ENCODE results near the gene SIPA1L3. TPM values are rescaled to one million over a fixed set of nuclear protein-coding genes. Genes with fewer than 3 reads are reported as not detected.
A peak's percentile ranks its signal among the peaks of the same experiment; 100 is the strongest.
"Not testable (repeated sequence)": the region's sequence is repeated elsewhere in the genome, so short reads cannot be mapped to it uniquely, and the experiment has no call there.

SIPA1L3 gene
- total and polyA plus RNA-seq, 2 of the 13 experiments (the other 11 are each of a cell fraction or from before 2014, with no cell fraction given): 5.5 to 7.7 TPM

DNA sequence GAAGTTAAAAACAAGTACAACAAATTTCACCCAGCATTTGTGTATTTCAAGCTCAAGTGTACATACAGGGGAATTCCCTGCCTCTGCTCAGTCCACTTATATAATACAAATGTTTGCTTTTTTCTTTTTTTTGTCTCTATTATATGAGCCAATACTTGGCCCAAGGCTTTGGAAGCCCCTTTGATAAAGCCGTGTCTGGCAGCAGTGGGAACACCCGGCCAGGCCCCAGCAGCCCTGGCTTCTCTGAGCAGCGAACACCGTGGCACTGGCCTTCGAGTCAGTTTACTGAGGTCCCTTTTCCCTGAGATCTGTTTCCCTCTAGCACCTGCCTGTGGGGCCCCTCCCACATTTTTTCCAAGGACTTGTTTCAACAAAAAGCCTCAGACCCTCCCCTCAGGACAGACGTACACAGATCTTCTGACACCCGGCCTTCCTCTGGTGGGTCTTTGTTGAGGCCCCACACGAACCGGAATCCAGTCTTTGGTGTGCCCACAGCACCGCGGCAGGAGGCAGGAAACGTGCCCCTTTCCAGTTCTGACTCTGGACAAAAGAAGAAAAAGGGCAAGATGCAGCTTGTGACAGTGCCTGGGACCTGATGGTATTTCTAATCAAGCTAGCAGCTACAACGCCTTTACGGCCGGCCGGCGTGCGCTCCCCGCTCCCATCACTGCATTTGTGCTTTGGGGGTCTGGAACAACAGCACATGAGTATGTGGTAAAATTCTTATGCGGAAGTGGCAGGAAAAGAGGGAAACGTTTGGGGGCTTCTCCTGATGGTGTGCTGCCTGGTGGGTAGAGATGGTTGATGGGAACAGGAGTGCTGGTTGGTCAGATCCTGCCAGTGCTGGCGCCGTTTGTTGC is 13.8 kb downstream of the SIPA1L3 start (continued):
- TF ChIP-seq, protein P1, sequence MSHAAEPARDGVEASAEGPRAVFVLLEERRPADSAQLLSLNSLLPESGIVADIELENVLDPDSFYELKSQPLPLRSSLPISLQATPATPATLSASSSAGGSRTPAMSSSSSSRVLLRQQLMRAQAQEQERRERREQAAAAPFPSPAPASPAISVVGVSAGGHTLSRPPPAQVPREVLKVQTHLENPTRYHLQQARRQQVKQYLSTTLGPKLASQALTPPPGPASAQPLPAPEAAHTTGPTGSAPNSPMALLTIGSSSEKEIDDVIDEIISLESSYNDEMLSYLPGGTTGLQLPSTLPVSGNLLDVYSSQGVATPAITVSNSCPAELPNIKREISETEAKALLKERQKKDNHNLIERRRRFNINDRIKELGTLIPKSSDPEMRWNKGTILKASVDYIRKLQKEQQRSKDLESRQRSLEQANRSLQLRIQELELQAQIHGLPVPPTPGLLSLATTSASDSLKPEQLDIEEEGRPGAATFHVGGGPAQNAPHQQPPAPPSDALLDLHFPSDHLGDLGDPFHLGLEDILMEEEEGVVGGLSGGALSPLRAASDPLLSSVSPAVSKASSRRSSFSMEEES (CRISPR knock-in tag; IDR thresholded peaks at IDR 0.05): no peak
- TF ChIP-seq SOX6 (IDR thresholded peaks at IDR 0.05) (no peak), SOX6 (CRISPR knock-in tag; IDR thresholded peaks at IDR 0.05) (peak; percentile 38)

DNA sequence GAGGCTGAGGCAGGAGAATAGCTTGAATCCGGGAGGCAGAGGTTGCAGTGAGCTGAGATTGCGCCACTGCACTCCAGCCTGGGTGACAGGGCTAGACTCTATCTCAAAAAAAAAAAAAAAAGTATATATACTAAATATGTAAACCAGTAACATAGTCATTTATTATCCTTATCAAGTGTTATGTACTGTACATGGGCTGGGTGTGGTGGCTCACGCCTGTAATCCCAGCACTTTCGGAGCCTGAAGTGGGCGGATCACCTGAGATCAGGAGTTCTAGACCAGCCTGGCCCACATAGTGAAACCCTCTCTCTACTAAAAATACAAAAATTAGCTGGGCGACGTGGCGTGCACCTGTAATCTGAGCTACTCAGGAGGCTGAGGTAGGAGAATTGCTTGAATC is 17.6 kb downstream of the SIPA1L3 start:
- FAIRE-seq; H3K27me3 ChIP-seq (ENCODE audit: control insufficient read depth in 1 of 2, insufficient read depth in 2 of 2, low read length in 2 of 2); intact Hi-C loops (cut with micrococcal nuclease; ENCODE audit: unreplicated experiment); H3K79me2 ChIP-seq (ENCODE audit: insufficient read depth, low read length); ATAC-seq; H3K9ac ChIP-seq (ENCODE audit: insufficient read depth, low read depth, low read length); H3K9me3 ChIP-seq (ENCODE audit: low read length); H3K4me3 ChIP-seq (replicated peaks in 1 of 3; ENCODE audit: insufficient read depth in 1 of 3, low read depth in 2 of 3, low read length in 3 of 3); DNase-seq (ENCODE audit: low spot score); H2AFZ ChIP-seq (ENCODE audit: low read length); CTCF ChIA-PET (ENCODE audit: low intra/inter-chr PET ratio, low total read pairs); in situ Hi-C loops (cut with HindIII; ENCODE audit: extremely low pct_ligation_motif_present, low pct_unique_long_range_greater_than_20kb); H3K4me2 ChIP-seq (ENCODE audit: low read depth, low read length); H4K20me1 ChIP-seq (ENCODE audit: insufficient read depth, low read length); H3K27ac ChIP-seq (ENCODE audit: extremely low read length, insufficient read depth, low read length); H3K36me3 ChIP-seq (replicated peaks in 1 of 2; ENCODE audit: control insufficient read depth in 1 of 2, insufficient read depth in 2 of 2, low read length in 2 of 2); BruUV-seq (replicated peaks): not testable (repeated sequence)
- peaks cover 21% of the 10 kb centered on the region for H3K4me1 ChIP-seq (ENCODE audit: insufficient read depth, low read length)
- 96% methylated on average over 8 of the region's 8 CpGs for WGBS (ENCODE audit: low lambda C conversion rate)
- POLR2A ChIA-PET: interaction anchor here (1.3 to 5.6 kb wide), 2 partner anchors 8 to 18 kb away, joined by 4 to 35 read pairs; partner anchors contain the start of genes SIPA1L3 and WDR87

DNA sequence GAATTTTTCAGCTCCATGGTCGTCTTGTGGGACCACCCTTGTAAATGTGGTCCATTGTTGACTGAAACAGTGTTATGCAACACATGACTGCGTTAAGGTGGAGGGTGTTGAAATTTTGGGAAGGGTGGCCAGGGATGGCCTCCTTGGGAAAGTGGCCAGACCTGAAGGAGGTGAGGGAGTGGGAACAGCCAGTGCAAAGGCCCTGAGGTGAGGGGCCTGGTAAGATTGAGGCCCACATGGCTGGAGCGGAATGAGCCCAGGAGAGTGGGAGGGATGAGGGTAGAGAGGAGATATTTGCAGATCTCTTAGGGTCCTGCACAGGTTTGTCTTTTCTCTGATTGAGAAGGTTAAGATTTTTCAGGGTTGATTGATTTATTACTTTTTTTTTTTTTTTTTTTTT is 18.2 kb downstream of the SIPA1L3 start:
- no peak overlapping the region for H3K4me3 ChIP-seq (replicated peaks in 1 of 3; ENCODE audit: insufficient read depth in 1 of 3, low read depth in 2 of 3, low read length in 3 of 3)
- in situ Hi-C loops (cut with HindIII; ENCODE audit: extremely low pct_ligation_motif_present, low pct_unique_long_range_greater_than_20kb) (no loop called here), intact Hi-C loops (cut with micrococcal nuclease; ENCODE audit: unreplicated experiment) (no loop called here)
- WGBS (ENCODE audit: low lambda C conversion rate): 95% methylated on average over 3 of the region's 3 CpGs
- H3K79me2 ChIP-seq (ENCODE audit: insufficient read depth, low read length): peaks cover 4% of the 10 kb centered on the region
- peaks cover 24% of the 10 kb centered on the region for H3K4me1 ChIP-seq (ENCODE audit: insufficient read depth, low read length)
- ATAC-seq (no peak), FAIRE-seq (no peak), DNase-seq (ENCODE audit: low spot score) (no peak)
- H4K20me1 ChIP-seq (ENCODE audit: insufficient read depth, low read length): no peaks in the 10 kb centered on the region
- no peaks in the 10 kb centered on the region for H3K36me3 ChIP-seq (replicated peaks in 1 of 2; ENCODE audit: control insufficient read depth in 1 of 2, insufficient read depth in 2 of 2, low read length in 2 of 2)
- TF ChIP-seq, protein P2, sequence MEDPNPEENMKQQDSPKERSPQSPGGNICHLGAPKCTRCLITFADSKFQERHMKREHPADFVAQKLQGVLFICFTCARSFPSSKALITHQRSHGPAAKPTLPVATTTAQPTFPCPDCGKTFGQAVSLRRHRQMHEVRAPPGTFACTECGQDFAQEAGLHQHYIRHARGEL (CRISPR knock-in tag; IDR thresholded peaks at IDR 0.05): no peak
- TF ChIP-seq CEBPB (IDR thresholded peaks at IDR 0.05; ENCODE audit: borderline replicate concordance, low read depth, low read length): 0 out of 2 replicates have a peak, but pooled peaks have one; percentile 11
- TF ChIP-seq, protein P3, sequence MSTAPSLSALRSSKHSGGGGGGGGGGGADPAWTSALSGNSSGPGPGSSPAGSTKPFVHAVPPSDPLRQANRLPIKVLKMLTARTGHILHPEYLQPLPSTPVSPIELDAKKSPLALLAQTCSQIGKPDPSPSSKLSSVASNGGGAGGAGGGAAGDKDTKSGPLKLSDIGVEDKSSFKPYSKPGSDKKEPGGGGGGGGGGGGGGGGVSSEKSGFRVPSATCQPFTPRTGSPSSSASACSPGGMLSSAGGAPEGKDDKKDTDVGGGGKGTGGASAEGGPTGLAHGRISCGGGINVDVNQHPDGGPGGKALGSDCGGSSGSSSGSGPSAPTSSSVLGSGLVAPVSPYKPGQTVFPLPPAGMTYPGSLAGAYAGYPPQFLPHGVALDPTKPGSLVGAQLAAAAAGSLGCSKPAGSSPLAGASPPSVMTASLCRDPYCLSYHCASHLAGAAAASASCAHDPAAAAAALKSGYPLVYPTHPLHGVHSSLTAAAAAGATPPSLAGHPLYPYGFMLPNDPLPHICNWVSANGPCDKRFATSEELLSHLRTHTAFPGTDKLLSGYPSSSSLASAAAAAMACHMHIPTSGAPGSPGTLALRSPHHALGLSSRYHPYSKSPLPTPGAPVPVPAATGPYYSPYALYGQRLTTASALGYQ (CRISPR knock-in tag; IDR thresholded peaks at IDR 0.05): no peak
- TF ChIP-seq NKX3-1 (CRISPR knock-in tag; IDR thresholded peaks at IDR 0.05): no peak
- TF ChIP-seq, protein P4, sequence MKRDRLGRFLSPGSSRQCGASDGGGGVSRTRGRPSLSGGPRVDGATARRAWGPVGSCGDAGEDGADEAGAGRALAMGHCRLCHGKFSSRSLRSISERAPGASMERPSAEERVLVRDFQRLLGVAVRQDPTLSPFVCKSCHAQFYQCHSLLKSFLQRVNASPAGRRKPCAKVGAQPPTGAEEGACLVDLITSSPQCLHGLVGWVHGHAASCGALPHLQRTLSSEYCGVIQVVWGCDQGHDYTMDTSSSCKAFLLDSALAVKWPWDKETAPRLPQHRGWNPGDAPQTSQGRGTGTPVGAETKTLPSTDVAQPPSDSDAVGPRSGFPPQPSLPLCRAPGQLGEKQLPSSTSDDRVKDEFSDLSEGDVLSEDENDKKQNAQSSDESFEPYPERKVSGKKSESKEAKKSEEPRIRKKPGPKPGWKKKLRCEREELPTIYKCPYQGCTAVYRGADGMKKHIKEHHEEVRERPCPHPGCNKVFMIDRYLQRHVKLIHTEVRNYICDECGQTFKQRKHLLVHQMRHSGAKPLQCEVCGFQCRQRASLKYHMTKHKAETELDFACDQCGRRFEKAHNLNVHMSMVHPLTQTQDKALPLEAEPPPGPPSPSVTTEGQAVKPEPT (CRISPR knock-in tag; IDR thresholded peaks at IDR 0.05; ENCODE audit: low read depth): no peak
- H3K27ac ChIP-seq (ENCODE audit: extremely low read length, insufficient read depth, low read length): no peak overlapping the region
- no peak overlapping the region for H3K9ac ChIP-seq (ENCODE audit: insufficient read depth, low read depth, low read length)
- no peak overlapping the region for H2AFZ ChIP-seq (ENCODE audit: low read length)
- BruUV-seq (replicated peaks): no TSS peak
- H3K9me3 ChIP-seq (ENCODE audit: low read length): no peaks in the 10 kb centered on the region
- ChIA-PET CTCF (ENCODE audit: low intra/inter-chr PET ratio, low total read pairs) (no interaction called here), POLR2A (interaction anchor here (1.3 kb wide), 1 partner anchor 19 kb away, joined by 4 read pairs; the partner anchor contains the start of genes SIPA1L3 and WDR87)
- no peaks in the 10 kb centered on the region for H3K27me3 ChIP-seq (ENCODE audit: control insufficient read depth in 1 of 2, insufficient read depth in 2 of 2, low read length in 2 of 2)
- no peak overlapping the region for H3K4me2 ChIP-seq (ENCODE audit: low read depth, low read length)
